Neuronal stem cell (in vitro differentiated cells): ENCODE data around the gene CMKLR1.
A peak's percentile ranks its signal among the peaks of the same experiment; 100 is the strongest.

Experiments used
- DNase-seq: peaks from one replicate; pipeline ENCODE4 v3.0.0-alpha.2; 2013; ENCODE audit warnings: low spot score
- H2AFZ ChIP-seq: one replicate; pipeline ENCODE4 v1.6.1; 2013; ENCODE audit warnings: mild to moderate bottlenecking, low read length, inconsistent platforms
- H2AK5ac ChIP-seq: 2 replicates; pipeline ENCODE4 v1.6.1; 2013; ENCODE audit warnings: low read depth, mild to moderate bottlenecking, inconsistent platforms, low read length, moderate library complexity, mixed read lengths
- H2BK120ac ChIP-seq: 2 replicates; pipeline ENCODE4 v1.6.1; 2013; ENCODE audit warnings: low read depth, mild to moderate bottlenecking, inconsistent platforms, low read length, moderate library complexity, mixed read lengths
- H2BK12ac ChIP-seq: one replicate; pipeline ENCODE4 v1.6.1; 2013; ENCODE audit warnings: low read length, inconsistent platforms
- H2BK15ac ChIP-seq: 2 replicates; pipeline ENCODE4 v1.6.1; 2013; ENCODE audit warnings: mild to moderate bottlenecking, low read length, inconsistent platforms, mixed read lengths
- H2BK5ac ChIP-seq: one replicate; pipeline ENCODE4 v1.6.1; 2013; ENCODE audit warnings: inconsistent platforms, mild to moderate bottlenecking, low read length, moderate library complexity
- H3K14ac ChIP-seq: one replicate; pipeline ENCODE4 v1.6.1; 2013; ENCODE audit warnings: low read length, inconsistent platforms
- H3K18ac ChIP-seq: 2 replicates; pipeline ENCODE4 v1.6.1; 2013; ENCODE audit warnings: low read length, inconsistent platforms
- H3K23ac ChIP-seq: 2 replicates; pipeline ENCODE4 v1.6.1; 2013; ENCODE audit warnings: low read depth, mild to moderate bottlenecking, mixed read lengths, low read length, inconsistent platforms; ENCODE audit not compliant: poor library complexity
- H3K27ac ChIP-seq: replicated peaks from 3 replicates; pipeline ENCODE4 v1.5.1; 2013; ENCODE audit warnings: low read length, inconsistent platforms
- H3K27me3 ChIP-seq, 3 experiments: 2 replicates each; pipeline ENCODE4 v1.6.1; 2013; ENCODE audit warnings: low read length in 3 of 3, mild to moderate bottlenecking in 2 of 3, inconsistent platforms in 1 of 3, low read depth in 1 of 3, mixed read lengths in 1 of 3, moderate library complexity in 1 of 3; ENCODE audit not compliant: control insufficient read depth in 3 of 3, insufficient read depth in 3 of 3
- H3K36me3 ChIP-seq, 2 donors: replicated peaks in 1 of 2; 2 replicates each; pipeline ENCODE4 v1.6.1; 2013; ENCODE audit warnings: low read length in 2 of 2; ENCODE audit not compliant: control insufficient read depth in 2 of 2, insufficient read depth in 2 of 2
- H3K4ac ChIP-seq: 2 replicates; pipeline ENCODE4 v1.6.1; 2013; ENCODE audit warnings: inconsistent platforms, mild to moderate bottlenecking, low read length, moderate library complexity
- H3K4me1 ChIP-seq, 2 donors: 1 replicate in 1 of 2; 2 replicates in 1 of 2; pipeline ENCODE4 v1.6.1; 2013; ENCODE audit warnings: low read length in 2 of 2, low read depth in 1 of 2; ENCODE audit not compliant: control insufficient read depth in 2 of 2, insufficient read depth in 1 of 2
- H3K4me2 ChIP-seq: one replicate; pipeline ENCODE4 v1.6.1; 2013; ENCODE audit warnings: mild to moderate bottlenecking, low read length, inconsistent platforms; ENCODE audit not compliant: insufficient read depth, poor library complexity, severe bottlenecking
- H3K4me3 ChIP-seq, 2 donors: 2 replicates each; pipeline ENCODE4 v1.5.1; 2013; ENCODE audit warnings: low read length in 2 of 2, mild to moderate bottlenecking in 2 of 2, inconsistent platforms in 1 of 2, moderate library complexity in 1 of 2
- H3K79me1 ChIP-seq: one replicate; pipeline ENCODE4 v1.6.1; 2013; ENCODE audit warnings: low read depth, mild to moderate bottlenecking, inconsistent platforms, low read length, moderate library complexity
- H3K9ac ChIP-seq: one replicate; pipeline ENCODE4 v1.6.1; 2013; ENCODE audit warnings: mild to moderate bottlenecking, low read depth, low read length, inconsistent platforms; ENCODE audit not compliant: poor library complexity
- H3K9me3 ChIP-seq, 2 donors: replicated peaks in 1 of 2; 2 replicates each; pipeline versions ENCODE3 to v1.6.1; 2013; ENCODE audit warnings: low read length in 2 of 2, mild to moderate bottlenecking in 2 of 2, inconsistent platforms in 1 of 2, low read depth in 1 of 2, mixed read lengths in 1 of 2, moderate library complexity in 1 of 2; ENCODE audit not compliant: control insufficient read depth in 2 of 2, insufficient read depth in 1 of 2
- H4K8ac ChIP-seq: one replicate; pipeline ENCODE4 v1.6.1; 2013; ENCODE audit warnings: low read depth, mild to moderate bottlenecking, inconsistent platforms, low read length, moderate library complexity
- H4K91ac ChIP-seq: one replicate; pipeline ENCODE4 v1.6.1; 2013; ENCODE audit warnings: low read length, low read depth, mild to moderate bottlenecking, inconsistent platforms; ENCODE audit not compliant: poor library complexity
- WGBS, 2 donors: extraction: QIAGEN DNeasy Blood & Tissue Kit; methylation state at CpG; one replicate each; pipeline ENCODE4 v1.1.7; 2013; ENCODE audit warnings: missing lambda C conversion rate in 2 of 2, mixed read lengths in 1 of 2; ENCODE audit not compliant: insufficient read length in 2 of 2, insufficient replicate concordance in 1 of 2; ENCODE audit errors: extremely low coverage in 2 of 2; 5-methylcytosine and 5-hydroxymethylcytosine counted together

The CMKLR1 gene

GRCh38 chr12:108363565-108363964 is 24.5 kb upstream of the CMKLR1 start:
- Histone ChIP-seq H3K23ac (peak overlapping the region; percentile 31), H3K27ac (no peak overlapping the region), H4K8ac (no peak overlapping the region), H2BK15ac (no peak overlapping the region), H3K36me3 (no peaks in the 10 kb centered on the region), H2BK12ac (no peak overlapping the region), H2AFZ (no peak overlapping the region), H2BK5ac (no peak overlapping the region), H3K4me2 (no peak overlapping the region), H3K9ac (no peak overlapping the region), H3K4me1 (peaks cover 0 to 2% of the 10 kb centered on the region in 2 donors), H3K27me3 (peaks cover 0 to 3% (median 0%) of the 10 kb centered on the region in 3 experiments), H3K79me1 (peaks cover 2% of the 10 kb centered on the region), H2BK120ac (no peak overlapping the region), H3K9me3 (peaks cover 0 to 2% of the 10 kb centered on the region in 2 donors), H3K18ac (no peak overlapping the region), H4K91ac (peak overlapping the region; percentile 19), H3K14ac (peak overlapping the region; percentile 5), H3K4me3 (peak overlapping the region in 1 of 2 donors; percentile 72), H2AK5ac (no peak overlapping the region), H3K4ac (no peak overlapping the region)
- no CpG with 5 or more reads among the region's 1 CpG for WGBS, 2 donors
- no peak for DNase-seq

- no peak overlapping the region for H2AFZ ChIP-seq
- H3K4me3 ChIP-seq: peak overlapping the region in 1 of 2 donors; percentile 72
- H3K9me3 ChIP-seq: peaks cover 0 to 2% of the 10 kb centered on the region in 2 donors
- DNase-seq: no peak
- no peak overlapping the region for H3K4me2 ChIP-seq
- no peak overlapping the region for H2BK5ac ChIP-seq
- no peak overlapping the region for H3K9ac ChIP-seq
- H3K18ac ChIP-seq: no peak overlapping the region
- H2BK15ac ChIP-seq: no peak overlapping the region
- peaks cover 2% of the 10 kb centered on the region for H3K79me1 ChIP-seq
- H3K14ac ChIP-seq: peak overlapping the region; percentile 5
- H3K27me3 ChIP-seq: peaks cover 0 to 3% (median 0%) of the 10 kb centered on the region in 3 experiments
- no peak overlapping the region for H2BK12ac ChIP-seq
- H3K36me3 ChIP-seq: no peaks in the 10 kb centered on the region
- H3K4me1 ChIP-seq: peaks cover 0 to 5% of the 10 kb centered on the region in 2 donors
- H3K27ac ChIP-seq: no peak overlapping the region
- H2AK5ac ChIP-seq: no peak overlapping the region
- peak overlapping the region; percentile 18 for H3K23ac ChIP-seq
- peak overlapping the region; percentile 19 for H4K91ac ChIP-seq
- 100% methylated on average over 7 of the region's 11 CpGs; no CpG with 5 or more reads in 1 of the 2 donors for WGBS, 2 donors
- H4K8ac ChIP-seq: no peak overlapping the region
- H2BK120ac ChIP-seq: no peak overlapping the region
- no peak overlapping the region for H3K4ac ChIP-seq
Observed at GRCh38 chr12:108363165-108363564, 24.1 kb upstream of the CMKLR1 start.

- Histone ChIP-seq H3K18ac (no peak overlapping the region), H3K4me2 (no peak overlapping the region), H3K9ac (no peak overlapping the region), H3K36me3 (no peaks in the 10 kb centered on the region), H4K91ac (no peak overlapping the region), H3K14ac (no peak overlapping the region), H3K27me3 (no peaks in the 10 kb centered on the region), H2BK120ac (no peak overlapping the region), H2BK15ac (no peak overlapping the region), H2AK5ac (no peak overlapping the region), H3K9me3 (peaks cover 0 to 2% of the 10 kb centered on the region in 2 donors), H2BK5ac (no peak overlapping the region), H3K4ac (no peak overlapping the region), H4K8ac (no peak overlapping the region), H3K79me1 (peaks cover 2% of the 10 kb centered on the region), H3K27ac (no peak overlapping the region), H3K23ac (no peak overlapping the region), H3K4me3 (no peak overlapping the region), H3K4me1 (peaks cover 0 to 6% of the 10 kb centered on the region in 2 donors), H2AFZ (no peak overlapping the region), H2BK12ac (no peak overlapping the region)
- WGBS, 2 donors: no CpG with 5 or more reads among the region's 3 CpGs
- no peak for DNase-seq
Observed at GRCh38 chr12:108361606-108362005, 22.5 kb upstream of the CMKLR1 start.

- no peak overlapping the region for H4K91ac ChIP-seq
- no peak overlapping the region for H2BK5ac ChIP-seq
- H3K23ac ChIP-seq: no peak overlapping the region
- no peak overlapping the region for H3K18ac ChIP-seq
- H2BK12ac ChIP-seq: no peak overlapping the region
- H3K4ac ChIP-seq: no peak overlapping the region
- no peak overlapping the region for H3K27ac ChIP-seq
- H3K9ac ChIP-seq: no peak overlapping the region
- no peak for DNase-seq
- no peak overlapping the region for H3K14ac ChIP-seq
- H3K4me2 ChIP-seq: no peak overlapping the region
- H3K27me3 ChIP-seq: peaks cover 0 to 2% (median 0%) of the 10 kb centered on the region in 3 experiments
- H2AFZ ChIP-seq: no peak overlapping the region
- peaks cover 0 to 6% of the 10 kb centered on the region in 2 donors for H3K4me1 ChIP-seq
- H3K9me3 ChIP-seq: peaks cover 0 to 2% of the 10 kb centered on the region in 2 donors
- no peak overlapping the region for H2AK5ac ChIP-seq
- no peak overlapping the region for H4K8ac ChIP-seq
- no peak overlapping the region for H2BK15ac ChIP-seq
- H2BK120ac ChIP-seq: no peak overlapping the region
- H3K36me3 ChIP-seq: no peaks in the 10 kb centered on the region
- peaks cover 2% of the 10 kb centered on the region for H3K79me1 ChIP-seq
- no peak overlapping the region for H3K4me3 ChIP-seq
Observed at GRCh38 chr12:108360487-108360886, 21.4 kb upstream of the CMKLR1 start.
